OCI-LY3 (cell line): Measurements from ENCODE around the gene ABCC8.

ENCODE experiments used
- H2AFZ ChIP-seq: fragments of 200-600, 300-600 bp; shearing (Covaris generic); 2 replicates; pipeline ENCODE4 v1.6.0; 2014; ENCODE audit warnings: antibody characterized with exemption, low read depth, low read length
- H3K27ac ChIP-seq: fragments of 200-600, 300-600 bp; sonication (generic); 2 replicates; pipeline ENCODE4 v1.5.1; 2014; ENCODE audit warnings: mild to moderate bottlenecking, low read length, moderate library complexity, mixed read lengths
- H3K27me3 ChIP-seq: fragments of 200-600, 300-600 bp; sonication (generic); 2 replicates; pipeline ENCODE4 v1.6.1; 2014; ENCODE audit warnings: low read depth, low read length, mixed read lengths
- H3K36me3 ChIP-seq: fragments of 200-600, 300-600 bp; sonication (generic); replicated peaks from 2 replicates; pipeline ENCODE3; 2014; ENCODE audit warnings: low read depth, low read length, mixed read lengths
- H3K4me1 ChIP-seq: fragments of 300-600, 200-600 bp; sonication (generic); 2 replicates; pipeline ENCODE4 v1.6.1; 2014; ENCODE audit warnings: low read length, mixed read lengths
- H3K4me2 ChIP-seq: fragments of 200-600, 300-600 bp; sonication (generic); 2 replicates; pipeline ENCODE4 v1.6.1; 2014; ENCODE audit warnings: low read length, mixed read lengths
- H3K4me3 ChIP-seq: fragments of 300-600, 200-600 bp; sonication (generic); 2 replicates; pipeline ENCODE4 v1.5.1; 2014; ENCODE audit warnings: antibody characterized with exemption, mild to moderate bottlenecking, low read length, moderate library complexity
- H3K79me2 ChIP-seq: fragments of 300-600, 200-600 bp; shearing (Covaris generic); 2 replicates; pipeline ENCODE4 v1.6.1; 2014; ENCODE audit warnings: mild to moderate bottlenecking, low read length, mixed read lengths
- H3K9ac ChIP-seq: fragments of 300-600, 200-600 bp; shearing (Covaris generic); 2 replicates; pipeline ENCODE4 v1.6.0; 2014; ENCODE audit warnings: mild to moderate bottlenecking, low read length, moderate library complexity
- H3K9me3 ChIP-seq: fragments of 200-600, 300-600 bp; shearing (Covaris generic); 2 replicates; pipeline ENCODE4 v1.6.1; 2014; ENCODE audit warnings: low read length, mixed read lengths; ENCODE audit not compliant: insufficient read depth
- H4K20me1 ChIP-seq: fragments of 200-600, 300-600 bp; sonication (generic); 2 replicates; pipeline ENCODE4 v1.6.1; 2016; ENCODE audit warnings: low read length, mixed read lengths; ENCODE audit not compliant: insufficient read depth
- CTCF ChIP-seq: fragments of 200-600, 300-600 bp; sonication (generic); IDR thresholded peaks from 2 replicates; pipeline ENCODE4 v1.5.1; 2014; ENCODE audit warnings: antibody characterized with exemption, low read length, low read depth
- EZH2phosphoT487 ChIP-seq: fragments of 200-600 bp; shearing (Covaris generic); IDR thresholded peaks from 2 replicates; pipeline ENCODE4 v1.6.1; 2018; ENCODE audit warnings: antibody characterized with exemption, mixed run types, low read depth

ABCC8 gene

GRCh38 chr11:17378655-17379054 is 98.0 kb downstream of the ABCC8 start:
- Histone ChIP-seq H3K79me2 (no peaks in the 10 kb centered on the region), H3K36me3 (no peaks in the 10 kb centered on the region), H3K4me3 (no peak overlapping the region), H3K27ac (no peak overlapping the region), H3K27me3 (peaks cover 44% of the 10 kb centered on the region), H3K4me2 (no peak overlapping the region), H3K4me1 (no peaks in the 10 kb centered on the region), H3K9me3 (0 out of 2 replicates have a peak, but pooled peaks cover 2% of the 10 kb centered on the region), H4K20me1 (peaks cover 2% of the 10 kb centered on the region; the same call in 1 of the 2 replicates), H2AFZ (no peak overlapping the region), H3K9ac (no peak overlapping the region)
- no peak for TF ChIP-seq CTCF
- TF ChIP-seq EZH2phosphoT487, result no peak

DNA sequence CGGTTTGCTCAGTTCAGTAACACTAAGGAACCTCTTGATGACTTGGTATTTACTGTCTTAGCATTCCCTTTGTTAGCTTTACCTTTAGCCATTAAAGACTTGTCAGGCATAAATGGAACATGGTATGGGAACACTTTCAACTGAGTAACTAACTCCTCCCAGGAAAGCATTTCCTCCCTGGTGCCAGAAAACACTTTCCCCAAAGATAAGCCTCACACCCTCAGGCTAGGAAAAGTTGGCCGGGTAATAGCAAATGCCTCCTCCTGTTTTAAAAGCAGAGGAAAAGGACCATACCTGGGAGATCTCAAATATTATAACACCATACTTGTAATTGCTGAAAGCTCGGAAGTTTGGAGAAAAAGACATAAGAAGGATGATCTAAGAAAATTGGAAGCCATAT is 100.2 kb downstream of the ABCC8 start:
- Histone ChIP-seq H3K9me3 (peaks cover 22% of the 10 kb centered on the region), H4K20me1 (no peaks in the 10 kb centered on the region), H3K27ac (no peak overlapping the region), H3K4me2 (no peak overlapping the region), H3K9ac (no peak overlapping the region), H3K27me3 (peaks cover 40% of the 10 kb centered on the region), H3K79me2 (no peaks in the 10 kb centered on the region), H3K36me3 (no peaks in the 10 kb centered on the region), H2AFZ (no peak overlapping the region), H3K4me1 (no peaks in the 10 kb centered on the region), H3K4me3 (no peak overlapping the region)
- TF ChIP-seq CTCF, result no peak
- no peak for TF ChIP-seq EZH2phosphoT487

GRCh38 chr11:17375547-17375946 is 101.1 kb downstream of the ABCC8 start:
- Histone ChIP-seq H2AFZ (no peak overlapping the region), H3K36me3 (no peaks in the 10 kb centered on the region), H3K27ac (no peak overlapping the region), H3K79me2 (no peaks in the 10 kb centered on the region), H3K9me3 (peaks cover 30% of the 10 kb centered on the region), H3K4me1 (no peaks in the 10 kb centered on the region), H3K4me3 (no peak overlapping the region), H3K27me3 (peaks cover 33% of the 10 kb centered on the region), H3K9ac (no peak overlapping the region), H3K4me2 (no peak overlapping the region), H4K20me1 (no peaks in the 10 kb centered on the region)
- TF ChIP-seq CTCF (no peak), EZH2phosphoT487 (no peak)

DNA sequence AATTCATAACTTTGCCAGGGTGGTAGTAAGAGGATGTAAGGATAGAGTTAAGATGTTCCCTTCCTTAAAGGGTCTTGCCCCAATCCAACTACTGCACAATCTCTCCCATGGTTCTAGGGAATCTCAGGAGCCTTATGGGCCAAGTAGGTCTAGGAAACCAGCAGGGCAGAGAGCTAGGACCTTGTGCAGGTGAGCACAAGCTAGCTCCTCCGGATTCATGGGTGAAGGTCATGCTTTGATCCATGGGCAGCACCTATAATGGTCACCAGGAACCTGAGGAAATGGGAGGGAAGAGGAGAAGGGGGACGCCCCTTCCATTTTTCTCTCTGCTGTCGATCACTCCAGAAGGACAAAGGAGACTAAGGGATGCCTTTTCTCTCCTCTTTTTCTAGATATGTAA is 105.0 kb downstream of the ABCC8 start:
- Histone ChIP-seq H3K79me2 (no peaks in the 10 kb centered on the region), H4K20me1 (no peaks in the 10 kb centered on the region), H3K36me3 (no peaks in the 10 kb centered on the region), H2AFZ (no peak overlapping the region), H3K27ac (no peak overlapping the region), H3K9me3 (peaks cover 30% of the 10 kb centered on the region), H3K4me1 (no peaks in the 10 kb centered on the region), H3K4me3 (no peak overlapping the region), H3K9ac (no peak overlapping the region), H3K27me3 (peaks cover 15% of the 10 kb centered on the region), H3K4me2 (no peak overlapping the region)
- no peak for TF ChIP-seq EZH2phosphoT487
- no peak for TF ChIP-seq CTCF
